Neuronal stem cell (in vitro differentiated cells): ENCODE results near the gene PLCL1.

Source experiments
- DNase-seq: peaks from one replicate; pipeline ENCODE4 v3.0.0-alpha.2; 2013; ENCODE audit warnings: low spot score
- H2AFZ ChIP-seq: one replicate; pipeline ENCODE4 v1.6.1; 2013; ENCODE audit warnings: mild to moderate bottlenecking, low read length, inconsistent platforms
- H2AK5ac ChIP-seq: 2 replicates; pipeline ENCODE4 v1.6.1; 2013; ENCODE audit warnings: low read depth, mild to moderate bottlenecking, inconsistent platforms, low read length, moderate library complexity, mixed read lengths
- H2BK120ac ChIP-seq: 2 replicates; pipeline ENCODE4 v1.6.1; 2013; ENCODE audit warnings: low read depth, mild to moderate bottlenecking, inconsistent platforms, low read length, moderate library complexity, mixed read lengths
- H2BK12ac ChIP-seq: one replicate; pipeline ENCODE4 v1.6.1; 2013; ENCODE audit warnings: low read length, inconsistent platforms
- H2BK15ac ChIP-seq: 2 replicates; pipeline ENCODE4 v1.6.1; 2013; ENCODE audit warnings: mild to moderate bottlenecking, low read length, inconsistent platforms, mixed read lengths
- H2BK5ac ChIP-seq: one replicate; pipeline ENCODE4 v1.6.1; 2013; ENCODE audit warnings: inconsistent platforms, mild to moderate bottlenecking, low read length, moderate library complexity
- H3K14ac ChIP-seq: one replicate; pipeline ENCODE4 v1.6.1; 2013; ENCODE audit warnings: low read length, inconsistent platforms
- H3K18ac ChIP-seq: 2 replicates; pipeline ENCODE4 v1.6.1; 2013; ENCODE audit warnings: low read length, inconsistent platforms
- H3K23ac ChIP-seq: 2 replicates; pipeline ENCODE4 v1.6.1; 2013; ENCODE audit warnings: low read depth, mild to moderate bottlenecking, mixed read lengths, low read length, inconsistent platforms; ENCODE audit not compliant: poor library complexity
- H3K27ac ChIP-seq: replicated peaks from 3 replicates; pipeline ENCODE4 v1.5.1; 2013; ENCODE audit warnings: low read length, inconsistent platforms
- H3K27me3 ChIP-seq, 3 experiments: 2 replicates each; pipeline ENCODE4 v1.6.1; 2013; ENCODE audit warnings: low read length in 3 of 3, mild to moderate bottlenecking in 2 of 3, inconsistent platforms in 1 of 3, low read depth in 1 of 3, mixed read lengths in 1 of 3, moderate library complexity in 1 of 3; ENCODE audit not compliant: control insufficient read depth in 3 of 3, insufficient read depth in 3 of 3
- H3K36me3 ChIP-seq, 2 donors: replicated peaks in 1 of 2; 2 replicates each; pipeline ENCODE4 v1.6.1; 2013; ENCODE audit warnings: low read length in 2 of 2; ENCODE audit not compliant: control insufficient read depth in 2 of 2, insufficient read depth in 2 of 2
- H3K4ac ChIP-seq: 2 replicates; pipeline ENCODE4 v1.6.1; 2013; ENCODE audit warnings: inconsistent platforms, mild to moderate bottlenecking, low read length, moderate library complexity
- H3K4me1 ChIP-seq, 2 donors: 1 replicate in 1 of 2; 2 replicates in 1 of 2; pipeline ENCODE4 v1.6.1; 2013; ENCODE audit warnings: low read length in 2 of 2, low read depth in 1 of 2; ENCODE audit not compliant: control insufficient read depth in 2 of 2, insufficient read depth in 1 of 2
- H3K4me2 ChIP-seq: one replicate; pipeline ENCODE4 v1.6.1; 2013; ENCODE audit warnings: mild to moderate bottlenecking, low read length, inconsistent platforms; ENCODE audit not compliant: insufficient read depth, poor library complexity, severe bottlenecking
- H3K4me3 ChIP-seq, 2 donors: 2 replicates each; pipeline ENCODE4 v1.5.1; 2013; ENCODE audit warnings: low read length in 2 of 2, mild to moderate bottlenecking in 2 of 2, inconsistent platforms in 1 of 2, moderate library complexity in 1 of 2
- H3K79me1 ChIP-seq: one replicate; pipeline ENCODE4 v1.6.1; 2013; ENCODE audit warnings: low read depth, mild to moderate bottlenecking, inconsistent platforms, low read length, moderate library complexity
- H3K9ac ChIP-seq: one replicate; pipeline ENCODE4 v1.6.1; 2013; ENCODE audit warnings: mild to moderate bottlenecking, low read depth, low read length, inconsistent platforms; ENCODE audit not compliant: poor library complexity
- H3K9me3 ChIP-seq, 2 donors: replicated peaks in 1 of 2; 2 replicates each; pipeline versions ENCODE3 to v1.6.1; 2013; ENCODE audit warnings: low read length in 2 of 2, mild to moderate bottlenecking in 2 of 2, inconsistent platforms in 1 of 2, low read depth in 1 of 2, mixed read lengths in 1 of 2, moderate library complexity in 1 of 2; ENCODE audit not compliant: control insufficient read depth in 2 of 2, insufficient read depth in 1 of 2
- H4K8ac ChIP-seq: one replicate; pipeline ENCODE4 v1.6.1; 2013; ENCODE audit warnings: low read depth, mild to moderate bottlenecking, inconsistent platforms, low read length, moderate library complexity
- H4K91ac ChIP-seq: one replicate; pipeline ENCODE4 v1.6.1; 2013; ENCODE audit warnings: low read length, low read depth, mild to moderate bottlenecking, inconsistent platforms; ENCODE audit not compliant: poor library complexity
- WGBS, 2 donors: extraction: QIAGEN DNeasy Blood & Tissue Kit; methylation state at CpG; one replicate each; pipeline ENCODE4 v1.1.7; 2013; ENCODE audit warnings: missing lambda C conversion rate in 2 of 2, mixed read lengths in 1 of 2; ENCODE audit not compliant: insufficient read length in 2 of 2, insufficient replicate concordance in 1 of 2; ENCODE audit errors: extremely low coverage in 2 of 2; 5-methylcytosine and 5-hydroxymethylcytosine counted together

Gene PLCL1

DNA sequence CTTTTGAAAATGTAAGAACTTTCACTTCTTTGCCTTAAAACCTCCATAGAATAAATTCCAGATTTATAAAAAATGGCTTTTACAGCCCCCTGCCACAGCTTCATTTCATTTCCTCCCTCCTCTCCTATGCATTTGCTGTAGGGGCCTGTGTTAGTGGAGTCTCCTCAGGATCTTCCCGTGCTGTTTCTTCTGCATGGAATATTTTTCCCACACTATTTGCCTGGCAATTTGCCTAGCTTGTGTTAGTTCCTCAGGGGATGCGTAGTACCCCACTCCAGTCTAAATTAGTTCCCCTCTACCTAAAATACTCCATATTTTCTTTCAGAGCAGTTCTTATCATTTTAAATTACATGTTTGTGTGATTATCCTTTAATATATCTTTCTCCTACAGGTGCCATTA, 262.2 kb downstream of the PLCL1 start:
- H4K91ac ChIP-seq = no peak overlapping the region
- no peaks in the 10 kb centered on the region for H3K79me1 ChIP-seq
- H3K27ac ChIP-seq = no peak overlapping the region
- H2AFZ ChIP-seq = no peak overlapping the region
- no peak for DNase-seq
- no peaks in the 10 kb centered on the region for H3K4me1 ChIP-seq
- no peak overlapping the region for H3K4me2 ChIP-seq
- no peak overlapping the region for H2AK5ac ChIP-seq
- H3K9me3 ChIP-seq = no peaks in the 10 kb centered on the region
- H2BK15ac ChIP-seq = no peak overlapping the region
- no peak overlapping the region for H4K8ac ChIP-seq
- H3K27me3 ChIP-seq = no peaks in the 10 kb centered on the region
- no CpG with 5 or more reads among the region's 2 CpGs for WGBS, 2 donors
- no peak overlapping the region for H3K4ac ChIP-seq
- H2BK120ac ChIP-seq = no peak overlapping the region
- H3K14ac ChIP-seq = no peak overlapping the region
- no peak overlapping the region for H2BK5ac ChIP-seq
- no peak overlapping the region for H3K23ac ChIP-seq
- H3K9ac ChIP-seq = no peak overlapping the region
- no peak overlapping the region for H3K18ac ChIP-seq
- H3K4me3 ChIP-seq = no peak overlapping the region
- no peaks in the 10 kb centered on the region for H3K36me3 ChIP-seq
- no peak overlapping the region for H2BK12ac ChIP-seq

DNA sequence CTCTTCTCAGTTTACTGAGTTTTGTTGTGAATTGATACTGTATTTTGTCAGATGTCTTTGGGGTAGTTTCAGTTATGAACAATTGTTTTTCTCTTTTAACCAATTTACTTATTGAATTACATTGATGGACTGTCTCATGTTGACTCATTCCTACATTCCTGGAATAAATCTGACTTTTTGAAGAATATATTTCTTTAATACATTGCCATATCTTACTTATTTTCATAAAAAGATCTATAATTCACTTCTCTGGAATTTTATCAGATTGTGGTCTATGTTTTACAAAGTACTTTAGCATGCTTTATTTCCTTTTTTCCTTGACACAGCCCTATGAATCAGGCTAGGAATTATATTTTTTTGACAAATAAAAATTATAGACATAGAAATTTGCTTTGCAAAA, 268.3 kb downstream of the PLCL1 start:
- no peak overlapping the region for H2BK5ac ChIP-seq
- DNase-seq = no peak
- H3K9me3 ChIP-seq = no peaks in the 10 kb centered on the region
- H2BK120ac ChIP-seq = no peak overlapping the region
- H3K27ac ChIP-seq = no peak overlapping the region
- no peak overlapping the region for H2AK5ac ChIP-seq
- H2BK12ac ChIP-seq = no peak overlapping the region
- no peak overlapping the region for H3K14ac ChIP-seq
- no peak overlapping the region for H3K9ac ChIP-seq
- H4K8ac ChIP-seq = no peak overlapping the region
- no peak overlapping the region for H3K4me2 ChIP-seq
- H4K91ac ChIP-seq = no peak overlapping the region
- H3K27me3 ChIP-seq = no peaks in the 10 kb centered on the region
- H2AFZ ChIP-seq = no peak overlapping the region
- H3K4me1 ChIP-seq = no peaks in the 10 kb centered on the region
- H2BK15ac ChIP-seq = no peak overlapping the region
- H3K23ac ChIP-seq = no peak overlapping the region
- H3K79me1 ChIP-seq = no peaks in the 10 kb centered on the region
- H3K4ac ChIP-seq = no peak overlapping the region
- H3K36me3 ChIP-seq = no peaks in the 10 kb centered on the region
- H3K4me3 ChIP-seq = no peak overlapping the region
- H3K18ac ChIP-seq = no peak overlapping the region

- Histone ChIP-seq H3K27ac (no peak overlapping the region), H2BK5ac (no peak overlapping the region), H2BK120ac (no peak overlapping the region), H3K18ac (no peak overlapping the region), H2AK5ac (no peak overlapping the region), H3K23ac (no peak overlapping the region), H3K4ac (no peak overlapping the region), H4K8ac (no peak overlapping the region), H3K14ac (no peak overlapping the region), H3K79me1 (no peaks in the 10 kb centered on the region), H3K9me3 (no peaks in the 10 kb centered on the region), H2AFZ (no peak overlapping the region), H4K91ac (no peak overlapping the region), H3K36me3 (no peaks in the 10 kb centered on the region), H2BK15ac (no peak overlapping the region), H3K27me3 (no peaks in the 10 kb centered on the region), H3K4me1 (no peaks in the 10 kb centered on the region), H3K4me2 (no peak overlapping the region), H2BK12ac (no peak overlapping the region), H3K4me3 (no peak overlapping the region), H3K9ac (no peak overlapping the region)
- no CpG with 5 or more reads among the region's 2 CpGs for WGBS, 2 donors
- DNase-seq = no peak
Observed at GRCh38 chr2:198073253-198073652, 268.9 kb downstream of the PLCL1 start.

- no peak overlapping the region for H3K4ac ChIP-seq
- no peaks in the 10 kb centered on the region for H3K36me3 ChIP-seq
- H2BK15ac ChIP-seq = no peak overlapping the region
- H2BK12ac ChIP-seq = no peak overlapping the region
- no peak overlapping the region for H3K23ac ChIP-seq
- H2AK5ac ChIP-seq = no peak overlapping the region
- H2BK120ac ChIP-seq = no peak overlapping the region
- no peak overlapping the region for H2BK5ac ChIP-seq
- H3K4me3 ChIP-seq = no peak overlapping the region
- H4K91ac ChIP-seq = no peak overlapping the region
- no peak overlapping the region for H3K14ac ChIP-seq
- no peaks in the 10 kb centered on the region for H3K4me1 ChIP-seq
- H3K27ac ChIP-seq = no peak overlapping the region
- H4K8ac ChIP-seq = no peak overlapping the region
- H3K18ac ChIP-seq = no peak overlapping the region
- H3K4me2 ChIP-seq = no peak overlapping the region
- H3K9me3 ChIP-seq = no peaks in the 10 kb centered on the region
- H3K79me1 ChIP-seq = no peaks in the 10 kb centered on the region
- WGBS, 2 donors = no CpG with 5 or more reads among the region's 1 CpG
- H3K9ac ChIP-seq = no peak overlapping the region
- DNase-seq = no peak
- H3K27me3 ChIP-seq = no peaks in the 10 kb centered on the region
- no peak overlapping the region for H2AFZ ChIP-seq
Observed at GRCh38 chr2:198077477-198077876, 273.1 kb downstream of the PLCL1 start.
